ENCODE data around the gene UBA6.

Gene UBA6

GRCh38 chr4:67727124-67727850, 26.3 kb upstream of the UBA6 start:
- Histone ChIP-seq H3K4me1 (ENCODE audit: control insufficient read depth, insufficient read depth, low read length, poor library complexity, severe bottlenecking) (no peaks in the 10 kb centered on the region), H3K27ac (ENCODE audit: insufficient read depth, low read length, poor library complexity, severe bottlenecking) (no peak overlapping the region)

GRCh38 chr4:67725981-67726380, 25.0 kb upstream of the UBA6 start:
- H3K36me3 ChIP-seq (ENCODE audit: control insufficient read depth, insufficient read depth, low read length) = peaks cover 4% of the 10 kb centered on the region

More at GRCh38 chr4:67727124-67727850, 26.3 kb upstream of the UBA6 start:
- H3K4me3 ChIP-seq (ENCODE audit: insufficient read depth, low read depth, low read length, poor library complexity, severe bottlenecking) = no peak overlapping the region
- no peak for DNase-seq
- H3K36me3 ChIP-seq (ENCODE audit: control insufficient read depth, insufficient read depth, low read length) = no peaks in the 10 kb centered on the region
- H3K27me3 ChIP-seq (replicated peaks; ENCODE audit: control insufficient read depth, insufficient read depth, low read length, poor library complexity, severe bottlenecking) = no peaks in the 10 kb centered on the region
- no peaks in the 10 kb centered on the region for H3K9me3 ChIP-seq (ENCODE audit: control insufficient read depth, low read length)

DNA sequence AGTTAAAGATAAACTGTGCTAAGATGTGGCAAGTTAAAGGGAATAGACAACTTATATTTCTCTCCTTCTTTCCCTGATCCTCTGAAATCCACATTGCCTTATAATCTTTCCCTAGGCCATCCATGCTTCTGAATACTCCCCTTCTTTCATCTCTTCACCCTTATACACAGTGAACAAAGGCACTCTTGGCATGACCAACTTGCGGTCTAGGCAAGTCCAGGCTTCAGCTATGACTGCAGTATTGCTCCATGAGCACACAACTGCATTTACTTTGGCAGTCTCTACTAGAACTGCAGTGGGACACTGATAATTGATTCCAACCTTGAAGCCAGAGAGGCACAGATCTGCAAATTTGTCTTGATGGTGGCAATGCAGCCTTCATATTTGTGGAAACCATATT, 24.2 kb upstream of the UBA6 start:
- no peaks in the 10 kb centered on the region for H3K4me1 ChIP-seq (ENCODE audit: control insufficient read depth, insufficient read depth, low read length, poor library complexity, severe bottlenecking)
- no peak overlapping the region for H3K27ac ChIP-seq (ENCODE audit: insufficient read depth, low read length, poor library complexity, severe bottlenecking)
- no peak overlapping the region for H3K4me3 ChIP-seq (ENCODE audit: insufficient read depth, low read depth, low read length, poor library complexity, severe bottlenecking)
- no peak for DNase-seq
- H3K9me3 ChIP-seq (ENCODE audit: control insufficient read depth, low read length) = no peaks in the 10 kb centered on the region
- no peaks in the 10 kb centered on the region for H3K27me3 ChIP-seq (replicated peaks; ENCODE audit: control insufficient read depth, insufficient read depth, low read length, poor library complexity, severe bottlenecking)
- H3K36me3 ChIP-seq (ENCODE audit: control insufficient read depth, insufficient read depth, low read length) = peaks cover 6% of the 10 kb centered on the region

More at GRCh38 chr4:67725981-67726380, 25.0 kb upstream of the UBA6 start:
- no peak overlapping the region for H3K27ac ChIP-seq (ENCODE audit: insufficient read depth, low read length, poor library complexity, severe bottlenecking)
- no peaks in the 10 kb centered on the region for H3K27me3 ChIP-seq (replicated peaks; ENCODE audit: control insufficient read depth, insufficient read depth, low read length, poor library complexity, severe bottlenecking)
- H3K4me3 ChIP-seq (ENCODE audit: insufficient read depth, low read depth, low read length, poor library complexity, severe bottlenecking) = no peak overlapping the region
- DNase-seq = no peak
- H3K9me3 ChIP-seq (ENCODE audit: control insufficient read depth, low read length) = no peaks in the 10 kb centered on the region
- H3K4me1 ChIP-seq (ENCODE audit: control insufficient read depth, insufficient read depth, low read length, poor library complexity, severe bottlenecking) = no peaks in the 10 kb centered on the region

GRCh38 chr4:67723949-67724348, 23.0 kb upstream of the UBA6 start:
- no peak overlapping the region for H3K4me3 ChIP-seq (ENCODE audit: insufficient read depth, low read depth, low read length, poor library complexity, severe bottlenecking)
- no peak overlapping the region for H3K27ac ChIP-seq (ENCODE audit: insufficient read depth, low read length, poor library complexity, severe bottlenecking)
- no peak for DNase-seq
- H3K36me3 ChIP-seq (ENCODE audit: control insufficient read depth, insufficient read depth, low read length) = peaks cover 6% of the 10 kb centered on the region
- no peaks in the 10 kb centered on the region for H3K4me1 ChIP-seq (ENCODE audit: control insufficient read depth, insufficient read depth, low read length, poor library complexity, severe bottlenecking)
- H3K9me3 ChIP-seq (ENCODE audit: control insufficient read depth, low read length) = no peaks in the 10 kb centered on the region
- no peaks in the 10 kb centered on the region for H3K27me3 ChIP-seq (replicated peaks; ENCODE audit: control insufficient read depth, insufficient read depth, low read length, poor library complexity, severe bottlenecking)

- no peaks in the 10 kb centered on the region for H3K27me3 ChIP-seq (replicated peaks; ENCODE audit: control insufficient read depth, insufficient read depth, low read length, poor library complexity, severe bottlenecking)
- H3K4me3 ChIP-seq (ENCODE audit: insufficient read depth, low read depth, low read length, poor library complexity, severe bottlenecking) = no peak overlapping the region
- no peaks in the 10 kb centered on the region for H3K9me3 ChIP-seq (ENCODE audit: control insufficient read depth, low read length)
- DNase-seq = no peak
- no peak overlapping the region for H3K27ac ChIP-seq (ENCODE audit: insufficient read depth, low read length, poor library complexity, severe bottlenecking)
- no peaks in the 10 kb centered on the region for H3K4me1 ChIP-seq (ENCODE audit: control insufficient read depth, insufficient read depth, low read length, poor library complexity, severe bottlenecking)
- peaks cover 6% of the 10 kb centered on the region for H3K36me3 ChIP-seq (ENCODE audit: control insufficient read depth, insufficient read depth, low read length)
Observed at GRCh38 chr4:67723341-67723740, 22.4 kb upstream of the UBA6 start.

DNA sequence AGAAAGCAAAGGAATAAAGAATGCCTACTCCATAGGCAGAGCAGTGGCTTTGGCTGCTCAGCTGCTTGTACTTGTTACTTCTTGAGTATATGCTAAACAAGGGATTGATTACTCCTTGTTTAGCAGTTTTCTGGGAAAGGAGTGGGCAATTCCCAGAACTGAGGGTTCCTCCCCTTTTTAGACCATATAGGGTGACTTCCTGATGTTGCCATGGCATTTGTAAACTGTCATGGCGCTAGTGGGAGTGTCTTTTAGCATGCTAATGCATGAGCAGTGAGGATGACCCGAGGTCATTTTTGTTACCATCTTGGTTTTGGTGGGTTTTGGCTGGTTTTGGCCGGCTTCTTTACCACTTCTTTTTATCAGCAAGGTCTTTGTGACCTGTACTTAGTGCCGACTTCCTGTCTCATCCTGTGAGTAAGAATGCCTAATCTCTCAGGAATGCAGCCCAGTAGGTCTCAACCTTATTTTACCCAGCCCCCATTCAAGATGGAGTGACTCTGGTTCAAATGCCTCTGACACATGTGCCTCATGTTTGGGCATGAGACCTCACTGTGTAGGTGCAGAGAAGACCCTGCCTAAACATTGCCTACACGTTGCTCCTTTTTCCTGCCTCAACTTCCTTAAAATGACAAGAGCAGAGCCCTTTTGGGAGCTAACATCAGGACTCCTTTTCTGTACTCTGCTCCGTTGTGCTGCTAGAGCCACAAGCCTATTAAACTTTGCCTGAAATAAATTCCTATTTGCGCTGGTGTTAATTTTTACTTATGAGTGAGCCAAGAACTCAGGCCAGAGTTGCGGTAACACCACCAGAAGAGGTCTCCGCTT, 21.0 kb upstream of the UBA6 start:
- DNase-seq = no peak
- Histone ChIP-seq H3K27ac (ENCODE audit: insufficient read depth, low read length, poor library complexity, severe bottlenecking) (no peak overlapping the region), H3K9me3 (ENCODE audit: control insufficient read depth, low read length) (no peaks in the 10 kb centered on the region), H3K36me3 (ENCODE audit: control insufficient read depth, insufficient read depth, low read length) (peaks cover 6% of the 10 kb centered on the region), H3K27me3 (replicated peaks; ENCODE audit: control insufficient read depth, insufficient read depth, low read length, poor library complexity, severe bottlenecking) (no peaks in the 10 kb centered on the region), H3K4me3 (ENCODE audit: insufficient read depth, low read depth, low read length, poor library complexity, severe bottlenecking) (no peak overlapping the region), H3K4me1 (ENCODE audit: control insufficient read depth, insufficient read depth, low read length, poor library complexity, severe bottlenecking) (no peaks in the 10 kb centered on the region)

DNA sequence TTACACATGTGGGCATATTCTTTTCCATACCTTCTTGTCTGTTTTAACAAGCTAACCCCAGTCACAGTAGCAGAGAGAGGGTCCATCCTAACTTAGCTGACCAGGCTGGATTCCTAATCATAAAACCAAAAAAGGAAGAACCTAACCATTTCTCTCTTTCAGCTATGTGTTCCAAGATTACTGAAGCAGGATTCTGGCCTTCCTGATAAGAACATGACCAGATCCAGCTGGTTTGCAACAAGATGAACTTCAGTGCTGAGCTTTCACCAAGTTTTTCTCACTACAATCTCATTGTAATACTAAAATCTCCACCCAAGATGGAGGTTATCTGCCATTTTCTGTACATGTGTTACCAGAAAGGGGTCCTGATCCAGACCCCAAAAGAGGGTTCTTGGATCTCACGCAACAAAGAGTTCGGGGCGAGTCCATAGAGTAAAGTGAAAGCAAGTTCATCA, 20.4 kb upstream of the UBA6 start:
- Histone ChIP-seq H3K27ac (ENCODE audit: insufficient read depth, low read length, poor library complexity, severe bottlenecking) (no peak overlapping the region), H3K4me1 (ENCODE audit: control insufficient read depth, insufficient read depth, low read length, poor library complexity, severe bottlenecking) (no peaks in the 10 kb centered on the region), H3K36me3 (ENCODE audit: control insufficient read depth, insufficient read depth, low read length) (peaks cover 6% of the 10 kb centered on the region), H3K4me3 (ENCODE audit: insufficient read depth, low read depth, low read length, poor library complexity, severe bottlenecking) (no peak overlapping the region), H3K9me3 (ENCODE audit: control insufficient read depth, low read length) (no peaks in the 10 kb centered on the region), H3K27me3 (replicated peaks; ENCODE audit: control insufficient read depth, insufficient read depth, low read length, poor library complexity, severe bottlenecking) (no peaks in the 10 kb centered on the region)
- no peak for DNase-seq

DNA sequence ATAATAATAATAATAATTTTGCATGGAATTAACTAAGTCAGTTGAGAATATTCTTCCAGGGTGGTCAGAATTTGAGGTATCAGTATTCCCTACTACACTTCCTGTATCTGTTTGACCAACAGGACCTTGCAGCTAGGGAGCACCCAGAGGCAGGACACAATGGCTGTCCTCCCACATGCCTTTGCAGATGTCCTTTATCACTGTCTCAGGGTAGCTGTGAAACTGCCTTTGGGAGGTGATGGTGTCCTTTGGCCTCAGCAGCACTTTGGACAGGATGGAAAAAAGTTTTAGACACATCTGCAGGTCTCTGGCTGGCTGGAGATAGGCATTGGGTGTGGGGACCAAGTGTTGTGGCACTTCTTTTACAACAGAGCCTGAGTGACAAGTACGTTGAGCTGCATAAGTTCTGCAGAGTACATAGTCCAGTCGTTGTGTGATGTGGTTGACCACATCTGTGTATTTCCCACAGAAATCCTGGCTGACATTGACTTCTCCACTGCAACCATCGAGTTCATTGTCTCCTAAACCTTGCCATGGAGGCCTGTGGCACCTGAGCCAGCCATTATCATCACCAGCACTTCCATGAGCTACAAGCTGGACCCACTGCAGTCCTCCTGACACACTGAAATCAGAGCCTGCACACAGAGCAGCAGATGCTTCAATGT, 19.1 kb upstream of the UBA6 start:
- H3K9me3 ChIP-seq (ENCODE audit: control insufficient read depth, low read length) = no peaks in the 10 kb centered on the region
- peaks cover 6% of the 10 kb centered on the region for H3K36me3 ChIP-seq (ENCODE audit: control insufficient read depth, insufficient read depth, low read length)
- H3K4me3 ChIP-seq (ENCODE audit: insufficient read depth, low read depth, low read length, poor library complexity, severe bottlenecking) = no peak overlapping the region
- H3K27me3 ChIP-seq (replicated peaks; ENCODE audit: control insufficient read depth, insufficient read depth, low read length, poor library complexity, severe bottlenecking) = no peaks in the 10 kb centered on the region
- no peak overlapping the region for H3K27ac ChIP-seq (ENCODE audit: insufficient read depth, low read length, poor library complexity, severe bottlenecking)
- no peaks in the 10 kb centered on the region for H3K4me1 ChIP-seq (ENCODE audit: control insufficient read depth, insufficient read depth, low read length, poor library complexity, severe bottlenecking)
- DNase-seq = no peak

DNA sequence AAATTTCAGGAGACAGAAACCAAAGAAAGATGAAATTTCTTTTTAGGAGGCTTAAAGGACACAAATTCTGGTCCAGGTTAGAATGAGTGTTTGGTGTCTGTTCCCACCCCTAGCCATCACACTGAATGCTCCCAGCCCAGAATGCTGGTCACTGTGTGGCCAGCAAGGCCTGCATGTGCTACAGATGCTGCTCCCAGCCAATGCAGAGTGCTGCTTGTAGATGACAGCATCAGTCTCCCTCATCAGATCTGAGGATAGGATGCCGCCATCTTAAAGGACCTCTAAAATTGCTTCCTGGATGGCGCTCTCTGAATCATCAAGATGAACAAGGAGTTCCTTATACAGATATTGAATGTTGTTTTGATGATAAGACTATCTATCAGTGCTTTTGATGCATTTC, 17.9 kb upstream of the UBA6 start:
- no peaks in the 10 kb centered on the region for H3K9me3 ChIP-seq (ENCODE audit: control insufficient read depth, low read length)
- H3K4me1 ChIP-seq (ENCODE audit: control insufficient read depth, insufficient read depth, low read length, poor library complexity, severe bottlenecking) = no peaks in the 10 kb centered on the region
- no peak overlapping the region for H3K27ac ChIP-seq (ENCODE audit: insufficient read depth, low read length, poor library complexity, severe bottlenecking)
- no peak for DNase-seq
- no peak overlapping the region for H3K4me3 ChIP-seq (ENCODE audit: insufficient read depth, low read depth, low read length, poor library complexity, severe bottlenecking)
- H3K27me3 ChIP-seq (replicated peaks; ENCODE audit: control insufficient read depth, insufficient read depth, low read length, poor library complexity, severe bottlenecking) = no peaks in the 10 kb centered on the region
- peaks cover 6% of the 10 kb centered on the region for H3K36me3 ChIP-seq (ENCODE audit: control insufficient read depth, insufficient read depth, low read length)

DNA sequence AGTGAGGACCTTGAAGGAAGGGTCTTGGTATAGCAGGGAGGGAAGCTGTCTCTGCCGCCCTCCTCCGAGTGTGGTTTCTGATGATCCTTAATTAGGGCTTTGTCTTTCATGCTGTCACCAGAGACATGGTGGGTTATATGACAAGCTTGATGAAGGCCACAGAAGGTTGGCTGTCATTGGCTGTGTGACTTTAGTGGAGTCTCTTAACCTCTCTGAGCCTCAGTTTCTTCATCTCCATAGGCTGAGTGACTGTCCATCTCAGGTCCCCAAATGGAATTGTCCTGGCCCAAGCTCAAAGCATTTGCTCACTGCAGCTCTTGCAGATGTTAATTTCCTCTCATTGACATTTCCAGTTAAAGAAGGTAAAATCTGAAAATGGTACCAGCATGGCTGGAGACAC, 16.6 kb upstream of the UBA6 start:
- Histone ChIP-seq H3K4me1 (ENCODE audit: control insufficient read depth, insufficient read depth, low read length, poor library complexity, severe bottlenecking) (no peaks in the 10 kb centered on the region), H3K9me3 (ENCODE audit: control insufficient read depth, low read length) (no peaks in the 10 kb centered on the region), H3K36me3 (ENCODE audit: control insufficient read depth, insufficient read depth, low read length) (peaks cover 9% of the 10 kb centered on the region), H3K4me3 (ENCODE audit: insufficient read depth, low read depth, low read length, poor library complexity, severe bottlenecking) (no peak overlapping the region), H3K27me3 (replicated peaks; ENCODE audit: control insufficient read depth, insufficient read depth, low read length, poor library complexity, severe bottlenecking) (no peaks in the 10 kb centered on the region), H3K27ac (ENCODE audit: insufficient read depth, low read length, poor library complexity, severe bottlenecking) (no peak overlapping the region)
- DNase-seq = no peak
